ENCODE data around the gene MAP2.

DNA sequence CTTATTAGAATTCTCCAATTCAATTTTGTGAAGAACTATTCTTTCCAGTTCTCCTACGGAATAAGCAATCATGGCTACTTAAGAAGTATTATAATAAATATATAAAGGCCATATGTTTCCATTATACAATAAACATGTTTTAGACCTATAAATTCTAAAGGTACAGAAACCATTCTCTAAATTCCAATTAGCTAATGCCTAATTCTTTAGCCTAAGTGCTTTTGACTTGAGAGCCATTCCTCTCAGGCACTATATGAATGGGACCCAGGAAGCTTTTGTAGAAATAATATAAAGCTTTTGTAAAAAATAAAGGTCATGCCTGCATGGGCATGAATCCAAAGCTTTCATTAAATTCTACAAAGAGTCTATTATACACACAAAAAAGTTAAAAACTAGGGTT, 186.8 kb downstream of the MAP2 start:
- TF ChIP-seq POLR2A (IDR thresholded peaks at IDR 0.05; ENCODE audit: low read depth, low read length) = no peak
- no peak for TF ChIP-seq POLR2AphosphoS5 (IDR thresholded peaks at IDR 0.05; ENCODE audit: low read depth, low read length)
- TF ChIP-seq TAF1 (IDR thresholded peaks at IDR 0.05; ENCODE audit: low read depth, low read length) = no peak
- no peak for TF ChIP-seq SPI1 (IDR thresholded peaks at IDR 0.05; ENCODE audit: low read depth, low read length)

Data from GM12891 (cell line).